IPS-15b (cell line): ENCODE measurements around the gene PTPRN2.
"Not testable (repeated sequence)": the region's sequence is repeated elsewhere in the genome, so short reads cannot be mapped to it uniquely, and the experiment has no call there.

Source experiments
- H3K27me3 ChIP-seq: one replicate; pipeline ENCODE4 v1.6.1; 2013; ENCODE audit warnings: low read length; ENCODE audit not compliant: control insufficient read depth, insufficient read depth
- H3K36me3 ChIP-seq: one replicate; pipeline ENCODE4 v1.6.1; 2013; ENCODE audit warnings: low read length; ENCODE audit not compliant: control insufficient read depth, insufficient read depth
- H3K4me1 ChIP-seq: one replicate; pipeline ENCODE4 v1.6.1; 2013; ENCODE audit warnings: mild to moderate bottlenecking, low read length; ENCODE audit not compliant: control insufficient read depth, insufficient read depth
- H3K4me3 ChIP-seq: one replicate; pipeline ENCODE4 v1.5.1; 2013; ENCODE audit warnings: low read depth, low read length
- H3K9ac ChIP-seq: one replicate; pipeline ENCODE4 v1.6.1; 2013; ENCODE audit warnings: low read depth, mild to moderate bottlenecking, low read length
- H3K9me3 ChIP-seq: one replicate; pipeline ENCODE4 v1.6.1; 2013; ENCODE audit warnings: mild to moderate bottlenecking, low read length; ENCODE audit not compliant: control insufficient read depth, insufficient read depth

Gene PTPRN2

DNA sequence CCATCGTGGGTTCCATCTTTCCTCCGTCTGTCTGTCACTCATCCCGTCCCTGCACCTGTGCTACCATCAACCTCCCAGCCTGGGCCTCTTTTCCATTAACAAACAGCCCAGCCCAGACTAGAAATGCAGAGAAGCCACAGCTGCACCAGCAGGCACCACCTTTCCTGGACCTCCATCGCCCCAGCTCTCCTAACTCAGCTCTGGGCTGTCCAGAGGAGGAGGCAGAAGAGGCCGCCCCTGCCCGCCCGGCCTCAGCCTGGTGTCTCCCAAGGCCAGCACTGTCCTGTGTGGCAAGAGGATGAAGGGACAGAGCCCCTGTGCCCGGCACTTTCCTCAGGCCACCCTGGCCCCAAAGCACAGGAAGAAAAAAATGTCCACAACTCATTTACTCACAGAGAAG, 225.6 kb downstream of the PTPRN2 start:
- H3K4me3 ChIP-seq = no peak overlapping the region
- H3K27me3 ChIP-seq = no peaks in the 10 kb centered on the region
- no peak overlapping the region for H3K9ac ChIP-seq
- no peaks in the 10 kb centered on the region for H3K36me3 ChIP-seq
- H3K4me1 ChIP-seq = no peaks in the 10 kb centered on the region
- no peaks in the 10 kb centered on the region for H3K9me3 ChIP-seq

DNA sequence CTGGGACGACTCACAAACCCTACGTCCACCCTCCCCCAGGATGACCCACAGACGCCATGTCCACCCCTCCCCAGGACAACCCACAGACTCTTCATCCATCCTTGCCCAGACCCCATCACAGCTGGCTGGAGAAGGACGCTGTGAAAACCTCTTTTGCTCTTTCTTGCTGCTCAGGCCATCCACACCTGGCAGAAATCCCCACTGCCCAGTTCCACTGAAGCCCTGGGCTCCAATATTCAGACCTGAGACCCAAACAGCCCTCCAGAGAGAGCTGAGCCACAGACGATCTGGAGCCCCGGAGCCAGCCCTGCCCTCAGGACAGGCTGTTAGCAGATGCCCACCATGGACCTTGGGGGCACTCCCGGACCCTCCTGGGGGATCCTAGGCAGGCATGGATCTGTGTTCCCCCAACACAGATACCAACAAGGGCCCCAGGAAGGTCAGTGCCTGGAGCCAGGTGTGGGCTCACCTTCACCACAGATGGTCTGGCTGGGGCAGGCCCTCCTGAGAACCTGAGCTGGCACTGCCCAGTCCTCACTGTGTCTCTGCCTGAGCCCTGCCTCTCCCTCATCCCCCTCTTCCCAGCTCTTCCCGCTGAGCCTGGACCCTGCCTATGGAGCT, 226.2 kb downstream of the PTPRN2 start:
- Histone ChIP-seq H3K27me3 (no peaks in the 10 kb centered on the region), H3K36me3 (no peaks in the 10 kb centered on the region), H3K9me3 (no peaks in the 10 kb centered on the region), H3K4me3 (no peak overlapping the region), H3K9ac (no peak overlapping the region), H3K4me1 (no peaks in the 10 kb centered on the region)

DNA sequence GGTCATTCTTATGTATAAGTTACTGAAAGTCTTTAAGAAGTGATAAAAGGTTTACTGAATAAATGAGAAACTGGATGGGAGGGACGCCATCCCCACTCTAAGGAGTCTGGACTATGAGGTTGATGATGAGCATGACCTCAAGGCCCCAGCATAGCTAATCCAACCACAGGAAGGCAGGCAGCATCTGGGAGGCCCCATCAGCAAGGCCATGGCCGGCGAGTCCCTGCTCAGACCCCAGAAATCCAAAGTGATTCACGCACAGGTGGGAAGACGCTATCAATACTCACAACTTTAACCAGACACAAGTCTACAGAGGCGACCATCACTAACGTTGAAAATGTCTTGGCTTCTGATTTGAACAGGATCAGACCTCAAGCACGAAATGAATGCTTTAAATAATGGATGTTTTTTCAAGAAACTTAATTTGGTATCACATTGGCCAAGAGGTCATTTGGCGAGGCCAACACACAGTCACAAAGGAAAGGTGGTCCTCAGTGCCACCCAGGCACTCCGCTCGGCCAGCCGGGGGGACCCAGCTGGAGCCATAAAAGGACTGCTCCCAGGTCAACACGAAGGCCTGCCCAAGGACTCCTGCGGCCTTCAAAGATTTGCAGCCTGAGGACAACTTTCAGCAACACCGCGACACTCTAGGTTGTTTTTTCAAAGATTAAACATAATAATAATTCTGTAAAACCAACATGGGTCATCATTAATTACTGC, 228.5 kb downstream of the PTPRN2 start:
- Histone ChIP-seq H3K4me3 (no peak overlapping the region), H3K36me3 (no peaks in the 10 kb centered on the region), H3K9ac (no peak overlapping the region), H3K9me3 (no peaks in the 10 kb centered on the region), H3K27me3 (no peaks in the 10 kb centered on the region), H3K4me1 (no peaks in the 10 kb centered on the region)

DNA sequence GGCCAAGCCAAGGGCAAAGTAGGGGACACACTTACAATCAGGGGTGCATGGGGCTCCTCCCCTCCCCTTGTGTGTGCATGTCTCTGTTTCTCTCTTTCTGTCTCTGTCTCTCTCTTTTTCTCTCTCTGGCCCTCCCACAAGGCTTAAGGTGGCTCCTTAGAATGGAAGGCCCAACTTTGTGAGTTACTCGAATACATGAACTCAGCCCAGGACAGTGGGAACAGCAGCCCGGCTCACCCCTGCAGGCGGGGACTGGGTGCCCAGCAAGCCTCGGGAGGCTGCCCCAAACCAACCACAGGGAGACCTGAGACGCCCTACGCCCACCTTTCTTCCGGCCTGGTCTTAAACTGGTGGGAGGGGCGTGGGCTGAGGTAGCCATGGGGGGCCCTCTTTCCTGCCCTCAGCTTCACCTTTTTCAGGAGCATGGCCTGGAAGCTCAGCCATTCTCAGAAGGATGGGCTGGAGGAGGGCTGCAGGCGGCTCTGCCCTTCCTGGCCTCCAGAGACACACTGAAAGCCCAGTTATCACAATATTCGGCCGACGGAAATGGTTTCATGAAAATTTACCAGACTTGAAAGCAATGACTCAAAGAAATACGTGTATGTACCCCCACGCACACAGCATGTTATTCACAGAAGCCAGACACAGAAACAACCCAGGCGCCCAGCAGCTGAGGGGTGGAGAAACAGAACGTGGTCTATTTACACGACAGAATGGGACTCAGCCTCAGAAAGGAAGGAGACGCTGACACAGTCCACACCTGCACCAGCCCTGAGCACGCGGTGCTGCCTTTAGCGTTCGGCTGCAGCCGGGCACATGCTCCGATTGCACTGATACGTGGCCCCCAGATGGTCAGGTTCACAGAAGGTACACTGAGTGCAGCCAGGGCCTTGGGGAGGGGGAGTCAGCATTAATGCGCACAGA, 229.5 kb downstream of the PTPRN2 start:
- Histone ChIP-seq H3K27me3 (peaks cover 5% of the 10 kb centered on the region), H3K9me3 (no peaks in the 10 kb centered on the region), H3K9ac (no peak overlapping the region), H3K4me1 (no peaks in the 10 kb centered on the region), H3K4me3 (no peak overlapping the region), H3K36me3 (no peaks in the 10 kb centered on the region)

DNA sequence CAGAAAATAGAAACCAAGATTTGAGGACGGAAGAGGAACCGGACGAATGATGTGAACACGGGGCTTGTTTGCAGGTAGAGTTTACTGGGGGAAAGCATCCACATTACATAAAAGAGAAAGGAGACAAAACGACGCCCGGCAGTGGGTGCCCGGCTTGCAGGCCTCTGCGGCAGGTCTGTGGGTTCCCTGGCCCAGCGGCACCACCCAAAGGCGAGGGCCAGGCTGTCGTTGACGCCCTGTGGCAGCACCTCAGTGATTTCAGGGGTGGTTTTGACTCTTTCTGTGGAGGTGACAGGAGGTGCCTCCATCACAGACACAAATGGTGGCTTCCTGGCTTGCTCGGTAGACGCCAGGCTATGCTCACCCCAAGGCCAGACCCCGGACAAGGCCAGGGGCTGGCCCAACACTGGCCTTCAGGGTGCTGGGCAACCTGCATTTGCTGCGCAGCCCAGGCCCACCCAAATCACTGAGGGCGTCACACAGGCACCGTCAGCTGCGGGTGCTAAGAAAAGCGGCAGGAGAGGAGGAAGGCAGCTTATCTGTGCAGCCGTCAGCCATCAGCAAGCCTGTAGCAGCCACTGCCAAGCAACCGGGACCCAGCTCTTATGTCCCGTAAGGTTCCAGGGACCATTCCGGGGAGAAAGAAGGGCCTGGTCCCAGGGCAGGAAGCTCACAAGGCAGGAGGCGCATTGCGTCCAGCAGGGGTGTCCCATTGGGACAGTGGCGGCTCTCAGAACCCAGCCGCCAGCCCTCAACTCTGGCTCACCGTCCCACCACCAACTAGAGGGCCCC, 230.3 kb downstream of the PTPRN2 start:
- no peaks in the 10 kb centered on the region for H3K36me3 ChIP-seq
- H3K9me3 ChIP-seq = no peaks in the 10 kb centered on the region
- H3K4me1 ChIP-seq = no peaks in the 10 kb centered on the region

DNA sequence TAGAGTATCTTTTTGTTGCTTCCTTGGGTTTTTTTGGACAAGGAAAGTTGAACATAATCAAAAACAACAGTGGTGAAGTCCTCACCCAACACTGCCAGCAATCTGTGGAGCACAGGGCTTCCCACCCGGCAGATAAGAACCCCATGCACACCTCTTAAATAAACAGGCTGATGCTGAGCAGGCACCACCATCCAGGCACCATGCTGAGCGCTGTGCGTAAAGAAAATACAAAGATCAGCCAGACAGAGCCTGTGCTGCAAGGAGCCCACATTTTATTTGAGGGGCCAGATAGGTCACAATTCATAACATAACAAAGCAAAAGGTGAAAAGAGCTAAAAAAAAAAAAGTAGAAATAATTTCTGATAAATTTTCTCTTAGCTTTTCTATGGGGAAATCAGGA, 231.2 kb downstream of the PTPRN2 start:
- Histone ChIP-seq H3K36me3 (no peaks in the 10 kb centered on the region), H3K9me3 (no peaks in the 10 kb centered on the region), H3K4me3 (no peak overlapping the region), H3K4me1 (no peaks in the 10 kb centered on the region), H3K27me3 (peaks cover 7% of the 10 kb centered on the region), H3K9ac (no peak overlapping the region)

More for the DNA sequence above, 230.3 kb downstream of the PTPRN2 start:
- Histone ChIP-seq H3K9ac (no peak overlapping the region), H3K27me3 (peaks cover 5% of the 10 kb centered on the region), H3K4me3 (no peak overlapping the region)

DNA sequence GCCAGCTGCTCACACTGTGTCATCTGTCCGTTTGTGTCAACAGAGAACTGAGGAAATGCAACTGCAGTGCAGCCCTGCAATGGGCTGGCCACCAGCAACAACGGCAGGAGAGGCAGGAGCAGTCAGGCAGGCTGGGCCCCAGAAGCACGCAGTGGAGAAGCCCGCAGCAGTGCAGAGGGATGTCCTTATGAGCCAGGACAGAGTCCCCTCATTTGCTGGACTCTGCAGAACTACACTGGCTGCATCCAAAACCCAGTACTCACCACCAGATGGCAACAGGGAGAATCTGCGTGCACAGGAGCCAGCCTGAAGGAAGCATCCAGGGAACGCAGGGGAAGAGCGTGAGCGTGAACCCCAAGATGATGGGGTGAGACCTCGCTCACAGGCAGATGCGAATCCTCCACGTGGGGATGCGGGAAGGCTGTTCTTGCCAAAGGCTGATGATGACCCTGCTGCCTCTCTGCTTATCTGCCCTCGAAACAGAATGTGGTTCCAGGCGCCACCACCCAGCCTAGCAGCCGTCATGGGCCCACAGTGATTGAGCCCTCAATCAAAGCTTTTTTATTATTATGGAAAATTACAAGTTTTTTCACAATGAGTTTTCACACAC, 232.1 kb downstream of the PTPRN2 start:
- Histone ChIP-seq H3K36me3 (no peaks in the 10 kb centered on the region), H3K9me3 (no peaks in the 10 kb centered on the region), H3K9ac (no peak overlapping the region), H3K4me3 (no peak overlapping the region), H3K4me1 (no peaks in the 10 kb centered on the region), H3K27me3 (peaks cover 15% of the 10 kb centered on the region)

DNA sequence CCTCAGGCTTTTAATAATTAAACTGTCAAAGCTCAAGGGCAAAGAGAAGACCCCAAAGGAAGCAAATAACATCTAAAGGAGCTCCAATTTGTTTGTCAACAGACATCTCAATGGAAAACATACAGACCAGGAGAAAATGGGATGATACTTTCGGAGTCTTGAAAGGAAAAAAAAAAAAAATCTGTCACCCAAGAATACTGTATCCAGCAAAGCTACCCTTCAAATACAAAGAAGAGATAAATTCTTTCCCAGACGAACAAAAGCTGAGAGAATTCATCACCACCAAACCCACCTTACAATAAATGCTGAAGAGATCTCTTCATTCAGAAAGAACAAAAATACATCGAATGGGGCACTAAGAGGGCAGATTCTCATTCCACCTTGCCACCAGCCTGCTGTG, 232.8 kb downstream of the PTPRN2 start:
- Histone ChIP-seq H3K4me1 (no peaks in the 10 kb centered on the region), H3K4me3 (no peak overlapping the region), H3K27me3 (peaks cover 22% of the 10 kb centered on the region), H3K9me3 (no peaks in the 10 kb centered on the region), H3K9ac (no peak overlapping the region), H3K36me3 (no peaks in the 10 kb centered on the region)

DNA sequence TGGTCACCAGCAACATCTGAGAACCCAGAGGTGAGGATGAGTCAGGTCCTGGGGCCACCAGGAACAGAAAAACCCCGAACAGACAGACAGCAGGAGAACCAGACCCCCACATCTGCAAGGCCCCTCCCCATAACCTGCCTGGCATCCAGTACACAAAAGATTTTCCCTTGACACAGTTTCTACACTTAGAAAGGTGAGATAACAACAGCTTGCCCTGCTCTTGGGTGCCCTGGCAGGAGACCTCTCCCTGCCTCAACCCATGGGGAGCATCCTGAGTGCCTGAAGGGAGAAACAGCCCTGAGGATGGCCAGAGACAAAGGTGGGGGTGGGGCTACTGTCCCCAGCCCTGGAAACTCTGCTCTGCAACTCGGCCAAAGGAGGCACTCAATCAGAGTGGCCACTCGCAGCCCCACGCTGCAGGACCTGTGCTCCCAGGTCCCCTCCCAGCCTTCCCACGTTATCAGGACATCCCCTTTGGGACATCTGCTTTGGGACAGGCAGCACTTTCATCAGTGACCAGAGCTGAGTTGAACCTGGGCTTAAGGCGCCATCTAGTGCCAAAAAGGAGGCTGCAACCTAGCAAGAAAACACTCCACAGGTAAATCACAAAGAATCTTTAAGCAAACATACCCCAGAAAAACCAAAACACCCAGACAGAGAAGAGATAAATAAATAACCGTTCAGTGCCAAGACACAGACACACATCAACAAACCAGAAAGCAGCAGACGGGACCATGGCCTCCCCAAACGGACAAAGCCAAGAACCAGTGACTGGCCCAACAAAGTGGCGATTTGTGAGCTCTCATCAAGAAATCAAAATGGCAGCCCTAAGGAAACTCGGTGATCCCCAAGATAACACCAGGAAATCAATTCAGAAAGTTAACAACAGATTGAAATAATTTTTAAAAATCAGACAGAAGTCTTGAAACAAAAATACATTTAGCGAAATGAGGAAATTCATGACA, 233.7 kb downstream of the PTPRN2 start:
- no peaks in the 10 kb centered on the region for H3K4me1 ChIP-seq
- H3K36me3 ChIP-seq = no peaks in the 10 kb centered on the region
- peaks cover 24% of the 10 kb centered on the region for H3K27me3 ChIP-seq
- no peak overlapping the region for H3K4me3 ChIP-seq
- no peak overlapping the region for H3K9ac ChIP-seq
- H3K9me3 ChIP-seq = no peaks in the 10 kb centered on the region

DNA sequence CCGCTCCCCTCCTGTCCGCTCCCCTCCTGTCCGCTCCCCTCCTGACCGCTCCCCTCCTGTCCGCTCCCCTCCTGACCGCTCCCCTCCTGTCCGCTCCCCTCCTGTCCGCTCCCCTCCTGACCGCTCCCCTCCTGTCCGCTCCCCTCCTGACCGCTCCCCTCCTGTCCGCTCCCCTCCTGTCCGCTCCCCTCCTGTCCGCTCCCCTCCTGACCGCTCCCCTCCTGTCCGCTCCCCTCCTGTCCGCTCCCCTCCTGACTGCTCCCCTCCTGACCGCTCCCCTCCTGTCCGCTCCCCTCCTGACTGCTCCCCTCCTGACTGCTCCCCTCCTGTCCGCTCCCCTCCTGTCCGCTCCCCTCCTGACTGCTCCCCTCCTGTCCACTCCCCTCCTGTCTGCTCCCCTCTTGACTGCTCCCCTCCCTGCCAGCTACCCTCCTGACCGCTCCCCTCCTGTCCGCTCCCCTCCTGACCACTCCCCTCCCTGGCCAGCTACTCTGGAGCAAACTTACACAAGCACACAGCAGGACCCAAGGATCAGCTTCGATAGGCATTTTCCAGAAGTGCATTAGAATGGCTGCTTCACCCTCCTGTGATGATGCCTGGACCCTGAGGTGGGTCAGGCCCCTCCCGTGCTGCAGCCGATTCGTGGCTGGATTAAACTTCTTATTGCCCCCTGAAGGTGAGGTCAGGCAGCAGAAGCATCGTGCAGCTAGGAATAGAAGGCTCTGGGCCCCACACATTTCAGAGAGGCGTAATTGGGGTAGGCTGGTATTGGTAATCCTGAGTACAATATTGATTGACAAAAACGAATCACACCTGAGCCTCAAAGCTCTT, 235.5 kb downstream of the PTPRN2 start:
- H3K9ac ChIP-seq, H3K9me3 ChIP-seq, H3K36me3 ChIP-seq, H3K4me1 ChIP-seq: not testable (repeated sequence)
- Histone ChIP-seq H3K27me3 (peaks cover 24% of the 10 kb centered on the region), H3K4me3 (peak overlapping the region; percentile 53)
